K562 (cell line): ENCODE measurements around the gene BLVRA. TPM values are rescaled to one million over a fixed set of nuclear protein-coding genes. Genes with fewer than 3 reads are reported as not detected.

Experiments
- ARID2 ChIP-seq: fragments of 450-650 bp; IDR thresholded peaks from 2 replicates; pipeline ENCODE4 v1.6.1; 2017; ENCODE audit warnings: antibody characterized with exemption, mild to moderate bottlenecking
- ARNT ChIP-seq, 2 experiments: fragments of 450-650 bp; IDR thresholded peaks; 2 replicates each; pipeline ENCODE4 v1.6.1; 2016; ENCODE audit warnings: mild to moderate bottlenecking in 1 of 2
- CTBP1 ChIP-seq: fragments of 450-650 bp; IDR thresholded peaks from 2 replicates; pipeline ENCODE4 v1.6.1; 2016; ENCODE audit warnings: borderline replicate concordance
- ELF1 ChIP-seq: fragments of 200-800 bp; sonication (Bioruptor generic); IDR thresholded peaks from 2 replicates; pipeline ENCODE4 v1.6.1; 2016; ENCODE audit warnings: missing genetic modification characterization, missing compliant biosample characterization
- EP300 ChIP-seq: IDR thresholded peaks from 2 replicates; pipeline ENCODE4 v1.6.1; 2012; ENCODE audit warnings: low read length, improper control_type of control experiment
- ESRRB ChIP-seq: fragments of 250-450 bp; sonication (Bioruptor Pico); IDR thresholded peaks from 2 replicates; pipeline ENCODE4 v1.5.0; 2020; ENCODE audit warnings: mild to moderate bottlenecking, moderate library complexity, borderline replicate concordance
- HNRNPUL1 ChIP-seq: fragments of 200-400 bp; formaldehyde crosslinking; IDR thresholded peaks from 2 replicates; pipeline ENCODE4 v1.6.1; 2017; ENCODE audit warnings: low read length
- MECOM ChIP-seq: fragments of 250-450 bp; sonication (Bioruptor Pico); IDR thresholded peaks from 2 replicates; pipeline ENCODE4 v1.8.0; 2022; ENCODE audit warnings: inconsistent platforms
- PHF8 ChIP-seq: fragments of 200-600 bp; sonication (generic); IDR thresholded peaks from 2 replicates; pipeline ENCODE4 v1.6.1; 2012; ENCODE audit warnings: mixed run types, mild to moderate bottlenecking, inconsistent platforms, low read length, moderate library complexity, borderline replicate concordance
- RBM15 ChIP-seq: fragments of 200-400 bp; formaldehyde crosslinking; IDR thresholded peaks from 2 replicates; pipeline ENCODE4 v1.6.1; 2018; ENCODE audit warnings: mild to moderate bottlenecking, low read length, moderate library complexity; ENCODE audit not compliant: insufficient read depth
- RBM22 ChIP-seq: fragments of 200-400 bp; formaldehyde crosslinking; IDR thresholded peaks from 2 replicates; pipeline ENCODE4 v1.6.1; 2018; ENCODE audit warnings: low read length, low read depth; ENCODE audit not compliant: poor library complexity, severe bottlenecking
- RCOR1 ChIP-seq, 2 experiments: IDR thresholded peaks; 2 replicates each; pipeline ENCODE4 v1.6.1; 2012; ENCODE audit warnings: low read depth in 2 of 2, low read length in 2 of 2, borderline replicate concordance in 1 of 2, improper control_type of control experiment in 1 of 2
- RNF2 ChIP-seq: sonication (generic); IDR thresholded peaks from 2 replicates; pipeline ENCODE4 v1.6.1; 2016
- SOX6 ChIP-seq: fragments of 450-650 bp; IDR thresholded peaks from 2 replicates; pipeline ENCODE4 v1.6.1; 2014; ENCODE audit warnings: mild to moderate bottlenecking
- ZNF282 ChIP-seq: sonication (generic); formaldehyde crosslinking; IDR thresholded peaks from 2 replicates; pipeline ENCODE4 v1.8.1; 2023; ENCODE audit warnings: missing genetic modification reagents
- ZNF384 ChIP-seq: IDR thresholded peaks from 2 replicates; pipeline ENCODE4 v1.6.1; 2012; ENCODE audit warnings: low read depth, low read length, improper control_type of control experiment
- polyA plus RNA-seq, 8 experiments: library from polyadenylated mRNA; depleted of rRNA in 4 of 8; stranded (reverse) in 5 of 8; unstranded in 3 of 8; fragments of >200 nt; fragmentation: Nextera tagmentation in 2 of 8; fragmentation: Illumina TruSeq in 1 of 8; extraction: Ambion mirVana in 2 of 8; extraction: Trizol in 1 of 8; gene quantifications; 2 replicates each; pipeline versions ENCODE4 v1.2.1 to v1.2.3, GENCODE V29; 2011 to 2014; ENCODE audit warnings: inconsistent platforms in 1 of 8, missing spikeins in 1 of 8
- total RNA-seq, 7 experiments: library from RNA; depleted of rRNA in 6 of 7; stranded (reverse); fragments of >200 nt in 6 of 7; fragmentation: Illumina TruSeq in 2 of 7; extraction: Trizol in 2 of 7; gene quantifications; 2 replicates each; pipeline versions ENCODE4 v1.2.1 to v1.2.3, GENCODE V29; 2011 to 2021; ENCODE audit warnings: low replicate concordance in 1 of 7
- TF ChIP-seq, protein P1 (sequence below): fragments of 250-450 bp; sonication (Bioruptor Pico); IDR thresholded peaks from 2 replicates; pipeline ENCODE4 v1.5.0; 2021
- TF ChIP-seq, protein P2 (sequence below): sonication (generic); formaldehyde crosslinking; IDR thresholded peaks from 2 replicates; pipeline ENCODE4 v1.8.0; 2022; ENCODE audit warnings: mild to moderate bottlenecking, missing genetic modification reagents
- TF ChIP-seq, protein P3 (sequence below): sonication (generic); formaldehyde crosslinking; IDR thresholded peaks from 2 replicates; pipeline ENCODE4 v1.4.0; 2020; ENCODE audit warnings: mild to moderate bottlenecking, missing genetic modification reagents
- TF ChIP-seq, protein P4 (sequence below): fragments of 450-650 bp; IDR thresholded peaks from 2 replicates; pipeline ENCODE4 v1.6.1; 2016; ENCODE audit warnings: missing biosample characterization, missing genetic modification characterization
- TF ChIP-seq, protein P5 (sequence below): fragments of 250-450 bp; sonication (Bioruptor Pico); IDR thresholded peaks from 2 replicates; pipeline ENCODE4 v1.8.0; 2021; ENCODE audit warnings: moderate library complexity, mild to moderate bottlenecking, inconsistent platforms

Gene BLVRA
- total and polyA plus RNA-seq, 9 of the 15 experiments (the other 6 are each of a cell fraction or from before 2014, with no cell fraction given) = 48.5 to 147 (median 61.5) TPM

DNA sequence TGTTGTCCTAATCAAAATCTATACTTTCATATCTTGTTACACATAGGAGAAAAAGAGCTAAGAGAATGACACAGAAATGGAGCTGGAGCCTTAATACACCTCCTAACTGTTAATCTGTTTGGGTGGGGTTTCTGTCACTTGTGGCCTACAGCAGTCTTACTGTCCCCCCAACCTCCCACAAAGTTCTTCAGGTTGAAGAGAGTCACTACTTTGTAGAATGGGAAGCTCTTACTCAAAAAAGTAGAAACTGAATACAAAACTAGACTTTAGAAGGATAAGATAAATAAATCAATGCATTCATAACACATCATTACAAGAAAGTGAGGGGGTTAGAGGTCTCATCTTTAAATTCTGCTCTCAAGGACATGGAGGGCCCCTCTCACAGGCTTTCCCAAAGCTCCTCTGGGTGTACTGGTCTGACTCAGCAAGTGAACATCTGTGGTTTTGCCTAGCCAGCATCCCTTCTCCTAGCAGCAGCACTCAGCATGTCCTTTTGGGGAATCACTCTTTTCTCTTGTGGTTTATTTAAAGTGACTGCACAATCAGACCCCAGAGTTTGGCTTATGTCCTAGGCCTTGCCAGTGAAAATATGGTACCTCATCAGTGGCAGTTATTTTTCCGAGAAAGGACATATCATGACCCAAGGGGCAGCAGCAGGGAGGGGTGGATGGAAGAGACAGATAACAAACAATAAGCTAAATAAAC is 2.0 kb upstream of the BLVRA start (continued):
- TF ChIP-seq ELF1 (tag) = no peak
- no peak for TF ChIP-seq ZNF384
- peak; percentile 80 for TF ChIP-seq SOX6
- TF ChIP-seq MECOM (CRISPR knock-in tag) = no peak
- TF ChIP-seq, protein P1, sequence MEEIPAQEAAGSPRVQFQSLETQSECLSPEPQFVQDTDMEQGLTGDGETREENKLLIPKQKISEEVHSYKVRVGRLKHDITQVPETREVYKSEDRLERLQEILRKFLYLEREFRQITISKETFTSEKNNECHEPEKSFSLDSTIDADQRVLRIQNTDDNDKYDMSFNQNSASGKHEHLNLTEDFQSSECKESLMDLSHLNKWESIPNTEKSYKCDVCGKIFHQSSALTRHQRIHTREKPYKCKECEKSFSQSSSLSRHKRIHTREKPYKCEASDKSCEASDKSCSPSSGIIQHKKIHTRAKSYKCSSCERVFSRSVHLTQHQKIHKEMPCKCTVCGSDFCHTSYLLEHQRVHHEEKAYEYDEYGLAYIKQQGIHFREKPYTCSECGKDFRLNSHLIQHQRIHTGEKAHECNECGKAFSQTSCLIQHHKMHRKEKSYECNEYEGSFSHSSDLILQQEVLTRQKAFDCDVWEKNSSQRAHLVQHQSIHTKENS (CRISPR knock-in tag) = no peak
- TF ChIP-seq, protein P2, sequence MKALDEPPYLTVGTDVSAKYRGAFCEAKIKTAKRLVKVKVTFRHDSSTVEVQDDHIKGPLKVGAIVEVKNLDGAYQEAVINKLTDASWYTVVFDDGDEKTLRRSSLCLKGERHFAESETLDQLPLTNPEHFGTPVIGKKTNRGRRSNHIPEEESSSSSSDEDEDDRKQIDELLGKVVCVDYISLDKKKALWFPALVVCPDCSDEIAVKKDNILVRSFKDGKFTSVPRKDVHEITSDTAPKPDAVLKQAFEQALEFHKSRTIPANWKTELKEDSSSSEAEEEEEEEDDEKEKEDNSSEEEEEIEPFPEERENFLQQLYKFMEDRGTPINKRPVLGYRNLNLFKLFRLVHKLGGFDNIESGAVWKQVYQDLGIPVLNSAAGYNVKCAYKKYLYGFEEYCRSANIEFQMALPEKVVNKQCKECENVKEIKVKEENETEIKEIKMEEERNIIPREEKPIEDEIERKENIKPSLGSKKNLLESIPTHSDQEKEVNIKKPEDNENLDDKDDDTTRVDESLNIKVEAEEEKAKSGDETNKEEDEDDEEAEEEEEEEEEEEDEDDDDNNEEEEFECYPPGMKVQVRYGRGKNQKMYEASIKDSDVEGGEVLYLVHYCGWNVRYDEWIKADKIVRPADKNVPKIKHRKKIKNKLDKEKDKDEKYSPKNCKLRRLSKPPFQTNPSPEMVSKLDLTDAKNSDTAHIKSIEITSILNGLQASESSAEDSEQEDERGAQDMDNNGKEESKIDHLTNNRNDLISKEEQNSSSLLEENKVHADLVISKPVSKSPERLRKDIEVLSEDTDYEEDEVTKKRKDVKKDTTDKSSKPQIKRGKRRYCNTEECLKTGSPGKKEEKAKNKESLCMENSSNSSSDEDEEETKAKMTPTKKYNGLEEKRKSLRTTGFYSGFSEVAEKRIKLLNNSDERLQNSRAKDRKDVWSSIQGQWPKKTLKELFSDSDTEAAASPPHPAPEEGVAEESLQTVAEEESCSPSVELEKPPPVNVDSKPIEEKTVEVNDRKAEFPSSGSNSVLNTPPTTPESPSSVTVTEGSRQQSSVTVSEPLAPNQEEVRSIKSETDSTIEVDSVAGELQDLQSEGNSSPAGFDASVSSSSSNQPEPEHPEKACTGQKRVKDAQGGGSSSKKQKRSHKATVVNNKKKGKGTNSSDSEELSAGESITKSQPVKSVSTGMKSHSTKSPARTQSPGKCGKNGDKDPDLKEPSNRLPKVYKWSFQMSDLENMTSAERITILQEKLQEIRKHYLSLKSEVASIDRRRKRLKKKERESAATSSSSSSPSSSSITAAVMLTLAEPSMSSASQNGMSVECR = no peak
- TF ChIP-seq CTBP1 = peak; percentile 90
- peak; percentile 44 to 76; a peak in 3 of 4 replicates for TF ChIP-seq RCOR1 (IDR thresholded peaks at IDR 0.05; ENCODE audit: borderline replicate concordance in 1 of 2, low read depth in 2 of 2, low read length in 2 of 2)
- no peak for TF ChIP-seq RBM22
- no peak for TF ChIP-seq PHF8
- no peak for TF ChIP-seq ARNT (IDR thresholded peaks at IDR 0.05)
- no peak for TF ChIP-seq HNRNPUL1
- no peak for TF ChIP-seq RBM15
- TF ChIP-seq, protein P3, sequence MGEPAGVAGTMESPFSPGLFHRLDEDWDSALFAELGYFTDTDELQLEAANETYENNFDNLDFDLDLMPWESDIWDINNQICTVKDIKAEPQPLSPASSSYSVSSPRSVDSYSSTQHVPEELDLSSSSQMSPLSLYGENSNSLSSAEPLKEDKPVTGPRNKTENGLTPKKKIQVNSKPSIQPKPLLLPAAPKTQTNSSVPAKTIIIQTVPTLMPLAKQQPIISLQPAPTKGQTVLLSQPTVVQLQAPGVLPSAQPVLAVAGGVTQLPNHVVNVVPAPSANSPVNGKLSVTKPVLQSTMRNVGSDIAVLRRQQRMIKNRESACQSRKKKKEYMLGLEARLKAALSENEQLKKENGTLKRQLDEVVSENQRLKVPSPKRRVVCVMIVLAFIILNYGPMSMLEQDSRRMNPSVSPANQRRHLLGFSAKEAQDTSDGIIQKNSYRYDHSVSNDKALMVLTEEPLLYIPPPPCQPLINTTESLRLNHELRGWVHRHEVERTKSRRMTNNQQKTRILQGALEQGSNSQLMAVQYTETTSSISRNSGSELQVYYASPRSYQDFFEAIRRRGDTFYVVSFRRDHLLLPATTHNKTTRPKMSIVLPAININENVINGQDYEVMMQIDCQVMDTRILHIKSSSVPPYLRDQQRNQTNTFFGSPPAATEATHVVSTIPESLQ (CRISPR knock-in tag) = no peak
- TF ChIP-seq, protein P4, sequence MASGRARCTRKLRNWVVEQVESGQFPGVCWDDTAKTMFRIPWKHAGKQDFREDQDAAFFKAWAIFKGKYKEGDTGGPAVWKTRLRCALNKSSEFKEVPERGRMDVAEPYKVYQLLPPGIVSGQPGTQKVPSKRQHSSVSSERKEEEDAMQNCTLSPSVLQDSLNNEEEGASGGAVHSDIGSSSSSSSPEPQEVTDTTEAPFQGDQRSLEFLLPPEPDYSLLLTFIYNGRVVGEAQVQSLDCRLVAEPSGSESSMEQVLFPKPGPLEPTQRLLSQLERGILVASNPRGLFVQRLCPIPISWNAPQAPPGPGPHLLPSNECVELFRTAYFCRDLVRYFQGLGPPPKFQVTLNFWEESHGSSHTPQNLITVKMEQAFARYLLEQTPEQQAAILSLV (tag) = no peak
- TF ChIP-seq RNF2 = no peak
- TF ChIP-seq, protein P5, sequence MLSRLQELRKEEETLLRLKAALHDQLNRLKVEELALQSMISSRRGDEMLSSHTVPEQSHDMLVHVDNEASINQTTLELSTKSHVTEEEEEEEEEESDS = no peak
- no peak for TF ChIP-seq ESRRB (CRISPR knock-in tag)
- peak; percentile 87 for TF ChIP-seq EP300
- TF ChIP-seq ARID2 = no peak
- TF ChIP-seq ZNF282 = no peak
